ENCODE measurements around the gene PARP6. TPM values are rescaled to one million over a fixed set of nuclear protein-coding genes. Genes with fewer than 3 reads are reported as not detected.

The PARP6 gene
- total RNA-seq, 1 experiment from 2014 or later, result 85.7 TPM

GRCh38 chr15:72196409-72197040, 75.8 kb downstream of the PARP6 start:
- Histone ChIP-seq H3K36me3 (ENCODE audit: control insufficient read depth, insufficient read depth, low read length) (peaks cover 19% of the 10 kb centered on the region), H3K9me3 (ENCODE audit: control insufficient read depth, insufficient read depth, low read depth, low read length) (no peaks in the 10 kb centered on the region), H3K27me3 (ENCODE audit: control insufficient read depth, insufficient read depth, low read length) (no peaks in the 10 kb centered on the region; the same call in 1 of the 2 replicates), H3K4me3 (ENCODE audit: low read depth in 2 of 2, low read length in 2 of 2) (peak overlapping the region; percentile 48 to 53; a peak in 1 of 4 replicates), H3K27ac (ENCODE audit: low read length) (no peak overlapping the region), H3K4me1 (ENCODE audit: control insufficient read depth, insufficient read depth, low read length) (peaks cover 24% of the 10 kb centered on the region)
- intact Hi-C loops (cut with micrococcal nuclease; ENCODE audit: unreplicated experiment) (no loop called here), in situ Hi-C loops (cut with HindIII; ENCODE audit: low pct_unique_long_range_greater_than_20kb, low sequenced_read_pairs) (no loop called here)
- BruUV-seq (replicated peaks), result no TSS peak
- ChIA-PET CTCF (no interaction called here), POLR2A (no interaction called here)
- no peak for TF ChIP-seq CTCF (IDR thresholded peaks at IDR 0.05)
- no peak for TF ChIP-seq TCF7L2 (IDR thresholded peaks at IDR 0.05; ENCODE audit: low read depth, low read length)
- TF ChIP-seq REST (IDR thresholded peaks at IDR 0.05; ENCODE audit: insufficient read depth in 1 of 2, low read depth in 2 of 2, low read length in 1 of 2), result no peak
- TF ChIP-seq POLR2AphosphoS5 (IDR thresholded peaks at IDR 0.05; ENCODE audit: low read depth, low read length), result no peak
- TF ChIP-seq SIN3A (IDR thresholded peaks at IDR 0.05; ENCODE audit: borderline replicate concordance, insufficient read depth, low read depth, low read length), result no peak
- ATAC-seq, result no peak
- DNase-seq (ENCODE audit: low read depth, low spot score), result no peak

GRCh38 chr15:72195101-72195511, 77.2 kb downstream of the PARP6 start:
- no TSS peak for BruUV-seq (replicated peaks)
- Histone ChIP-seq H3K4me1 (ENCODE audit: control insufficient read depth, insufficient read depth, low read length) (peaks cover 16% of the 10 kb centered on the region), H3K4me3 (ENCODE audit: low read depth in 2 of 2, low read length in 2 of 2) (no peak overlapping the region), H3K9me3 (ENCODE audit: control insufficient read depth, insufficient read depth, low read depth, low read length) (no peaks in the 10 kb centered on the region), H3K27ac (ENCODE audit: low read length) (no peak overlapping the region), H3K27me3 (ENCODE audit: control insufficient read depth, insufficient read depth, low read length) (no peaks in the 10 kb centered on the region; the same call in 1 of the 2 replicates), H3K36me3 (ENCODE audit: control insufficient read depth, insufficient read depth, low read length) (peaks cover 11% of the 10 kb centered on the region)
- ChIA-PET POLR2A (no interaction called here), CTCF (no interaction called here)
- intact Hi-C loops (cut with micrococcal nuclease; ENCODE audit: unreplicated experiment) (no loop called here), in situ Hi-C loops (cut with HindIII; ENCODE audit: low pct_unique_long_range_greater_than_20kb, low sequenced_read_pairs) (no loop called here)
- ATAC-seq, result no peak
- no peak for DNase-seq (ENCODE audit: low read depth, low spot score)
- no peak for TF ChIP-seq SIN3A (IDR thresholded peaks at IDR 0.05; ENCODE audit: borderline replicate concordance, insufficient read depth, low read depth, low read length)
- TF ChIP-seq TCF7L2 (IDR thresholded peaks at IDR 0.05; ENCODE audit: low read depth, low read length), result no peak
- no peak for TF ChIP-seq REST (IDR thresholded peaks at IDR 0.05; ENCODE audit: insufficient read depth in 1 of 2, low read depth in 2 of 2, low read length in 1 of 2)
- TF ChIP-seq POLR2AphosphoS5 (IDR thresholded peaks at IDR 0.05; ENCODE audit: low read depth, low read length), result no peak
- TF ChIP-seq CTCF (IDR thresholded peaks at IDR 0.05), result no peak
